Esophagus squamous epithelium (tissue), 5 donors: ENCODE results near the gene TPCN2. TPM values are rescaled to one million over a fixed set of nuclear protein-coding genes. Genes with fewer than 3 reads are reported as not detected.

Experiments
- DNase-seq: peaks from one replicate; lab custom pipeline; 2025; lab: John Stamatoyannopoulos, UW
- H3K27ac ChIP-seq, 4 donors: fragments of 200-600 bp; sonication (generic); one replicate each; pipeline ENCODE4 v1.5.1; 2016 to 2019; ENCODE audit warnings: mild to moderate bottlenecking in 1 of 4
- H3K27me3 ChIP-seq, 4 donors: fragments of 200-600 bp; sonication (generic); 1 replicate in 3 of 4; 2 replicates in 1 of 4; pipeline versions ENCODE4 v1.5.1 to v1.6.0; 2017 to 2021; ENCODE audit warnings: antibody characterized with exemption in 1 of 4
- H3K36me3 ChIP-seq, 3 donors: fragments of 200-600 bp; sonication (generic); one replicate each; pipeline ENCODE4 v1.5.1; 2016 to 2019
- H3K4me1 ChIP-seq, 3 donors: fragments of 200-600 bp; sonication (generic); one replicate each; pipeline ENCODE4 v1.5.1; 2017 to 2019
- H3K4me3 ChIP-seq, 4 donors: fragments of 200-600 bp; sonication (generic); 1 replicate in 3 of 4; 2 replicates in 1 of 4; pipeline ENCODE4 v1.5.1; 2016 to 2019; ENCODE audit warnings: mild to moderate bottlenecking in 2 of 4, moderate library complexity in 1 of 4
- H3K9me3 ChIP-seq, 3 donors: fragments of 200-600 bp; sonication (generic); one replicate each; pipeline ENCODE4 v1.5.1; 2016 to 2019
- CTCF ChIP-seq, 6 experiments: fragments of 450-650 bp in 4 of 6; fragments of 200-600 bp in 2 of 6; sonication (generic) in 2 of 6; IDR thresholded peaks; one replicate each; pipeline ENCODE4 v1.5.1; 2016 to 2019; ENCODE audit warnings: antibody characterized with exemption in 6 of 6, mild to moderate bottlenecking in 4 of 6, moderate library complexity in 4 of 6
- POLR2A ChIP-seq, 4 donors: fragments of 450-650 bp; IDR thresholded peaks; one replicate each; pipeline ENCODE4 v1.6.1; 2017; ENCODE audit warnings: antibody characterized with exemption in 4 of 4, mild to moderate bottlenecking in 4 of 4, moderate library complexity in 3 of 4
- WGBS, 2 donors: methylation state at CpG; one replicate each; pipeline ENCODE4 v1.1.5; 2018; 5-methylcytosine and 5-hydroxymethylcytosine counted together
- intact Hi-C: fragments of 100-400 bp; cut with DNase I; formaldehyde crosslinking; loops from one replicate; pipeline ENCODE4 v1.15.0; 2022
- total RNA-seq, 4 donors: library from RNA; depleted of rRNA; stranded (reverse); fragments of >200 nt; gene quantifications; one replicate each; pipeline ENCODE4 v1.1.0, GENCODE V29; 2016
- donor health status: DM: yes; HTN: yes; CAD: no.

The TPCN2 gene
- total RNA-seq, 4 donors from 2014 or later: 7.9 to 12.0 (median 9.1) TPM

- 88 to 89% methylated on average over 16 to 18 of the region's 25 CpGs for WGBS, 2 donors
- Histone ChIP-seq H3K4me3 (no peak overlapping the region), H3K27ac (no peak overlapping the region), H3K4me1 (peaks cover 0 to 19% (median 1%) of the 10 kb centered on the region in 3 donors), H3K27me3 (no peaks in the 10 kb centered on the region), H3K36me3 (peaks cover 19 to 95% (median 22%) of the 10 kb centered on the region in 3 donors), H3K9me3 (no peaks in the 10 kb centered on the region)
- DNase-seq: no peak
- TF ChIP-seq CTCF (IDR thresholded peaks at IDR 0.05) (no peak), POLR2A (IDR thresholded peaks at IDR 0.05) (no peak)
- intact Hi-C loops: no loop called here
Measured at GRCh38 chr11:69060806-69061712, 12.3 kb downstream of the TPCN2 start.

GRCh38 chr11:69061713-69062053 is 13.0 kb downstream of the TPCN2 start:
- Histone ChIP-seq H3K4me1 (peaks cover 0 to 21% (median 0%) of the 10 kb centered on the region in 3 donors), H3K27ac (no peak overlapping the region), H3K9me3 (no peaks in the 10 kb centered on the region), H3K4me3 (no peak overlapping the region), H3K27me3 (no peaks in the 10 kb centered on the region), H3K36me3 (peaks cover 19 to 95% (median 22%) of the 10 kb centered on the region in 3 donors)
- DNase-seq: no peak
- intact Hi-C loops: no loop called here
- no peak for TF ChIP-seq POLR2A (IDR thresholded peaks at IDR 0.05)
- no peak for TF ChIP-seq CTCF (IDR thresholded peaks at IDR 0.05)
- 75 to 78% methylated on average over 4 of the region's 4 CpGs for WGBS, 2 donors

GRCh38 chr11:69062169-69062855 is 13.6 kb downstream of the TPCN2 start:
- H3K4me3 ChIP-seq: no peak overlapping the region
- H3K27ac ChIP-seq: no peak overlapping the region
- H3K27me3 ChIP-seq: no peaks in the 10 kb centered on the region
- intact Hi-C loops: no loop called here
- peaks cover 19 to 93% (median 22%) of the 10 kb centered on the region in 3 donors for H3K36me3 ChIP-seq
- H3K9me3 ChIP-seq: no peaks in the 10 kb centered on the region
- no peak for TF ChIP-seq CTCF (IDR thresholded peaks at IDR 0.05)
- no peak for TF ChIP-seq POLR2A (IDR thresholded peaks at IDR 0.05)
- 79 to 94% methylated on average over 11 to 15 of the region's 15 CpGs for WGBS, 2 donors
- H3K4me1 ChIP-seq: peaks cover 0 to 21% (median 0%) of the 10 kb centered on the region in 3 donors
- no peak for DNase-seq

GRCh38 chr11:69062873-69063651 is 14.3 kb downstream of the TPCN2 start:
- H3K4me3 ChIP-seq: no peak overlapping the region
- H3K36me3 ChIP-seq: peaks cover 22 to 91% (median 22%) of the 10 kb centered on the region in 3 donors
- intact Hi-C loops: no loop called here
- no peak for TF ChIP-seq CTCF (IDR thresholded peaks at IDR 0.05)
- TF ChIP-seq POLR2A (IDR thresholded peaks at IDR 0.05): no peak
- DNase-seq: no peak
- H3K9me3 ChIP-seq: no peaks in the 10 kb centered on the region
- no peaks in the 10 kb centered on the region for H3K27me3 ChIP-seq
- H3K27ac ChIP-seq: no peak overlapping the region
- 87 to 93% methylated on average over 16 of the region's 34 CpGs for WGBS, 2 donors
- peaks cover 0 to 21% (median 0%) of the 10 kb centered on the region in 3 donors for H3K4me1 ChIP-seq
